Embryonic facial prominence (tissue), 1 donor: ENCODE measurements around the gene SLCO2A1.

ENCODE experiments used
- DNase-seq: peaks from one replicate; pipeline ENCODE4 v3.0.0-alpha.2; 2016; ENCODE audit errors: extremely low spot score

Gene SLCO2A1

GRCh38 chr3:134060561-134061385, 31.0 kb upstream of the SLCO2A1 start:
- DNase-seq: no peak

GRCh38 chr3:134059671-134060560, 30.2 kb upstream of the SLCO2A1 start:
- no peak for DNase-seq

GRCh38 chr3:134059035-134059601, 29.4 kb upstream of the SLCO2A1 start:
- no peak for DNase-seq

- no peak for DNase-seq
Measured at GRCh38 chr3:134057654-134058110, 28.0 kb upstream of the SLCO2A1 start.

GRCh38 chr3:134057006-134057653, 27.4 kb upstream of the SLCO2A1 start:
- no peak for DNase-seq

DNA sequence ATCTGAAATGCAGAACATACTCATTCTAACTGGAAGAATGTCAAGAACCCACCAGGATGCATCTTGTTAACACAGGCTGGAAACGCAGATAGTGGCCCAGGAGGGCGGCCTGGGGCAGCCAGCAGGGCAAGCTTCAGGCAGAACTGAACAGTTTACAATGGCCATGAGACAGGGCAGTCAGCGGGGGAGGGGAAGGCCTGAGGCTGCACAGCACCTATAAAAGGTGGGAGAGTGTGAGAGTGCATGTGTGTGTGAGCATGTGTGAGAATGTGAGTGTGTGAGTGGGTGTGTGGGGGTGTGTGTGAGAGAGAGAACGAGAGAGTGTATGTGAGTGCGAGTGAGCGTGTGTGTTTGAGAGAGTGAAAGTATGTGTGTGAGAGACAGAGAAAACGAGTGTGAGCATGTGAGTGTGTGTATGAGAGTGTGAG, 26.8 kb upstream of the SLCO2A1 start:
- DNase-seq: no peak

GRCh38 chr3:134055661-134056060, 25.9 kb upstream of the SLCO2A1 start:
- DNase-seq: no peak

DNA sequence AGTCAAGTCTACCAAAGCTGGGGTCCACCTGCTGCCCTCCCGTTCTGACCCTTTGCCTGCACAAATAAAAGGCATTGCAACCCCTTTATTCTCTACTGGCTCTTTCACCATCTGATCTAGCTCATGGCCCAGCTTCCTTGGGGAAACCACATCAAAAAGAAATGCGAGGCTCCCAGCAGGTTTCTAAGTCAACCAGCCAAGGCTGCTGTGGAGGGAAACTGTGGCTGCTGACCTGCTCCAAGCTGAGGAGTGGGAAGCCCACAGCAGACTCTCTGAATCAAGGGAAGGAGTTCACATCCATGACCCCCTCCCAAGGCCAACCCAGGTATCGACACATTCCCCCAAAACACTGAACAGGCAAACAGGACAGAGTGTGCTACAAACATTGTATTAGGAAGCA, 25.2 kb upstream of the SLCO2A1 start:
- DNase-seq: no peak

DNA sequence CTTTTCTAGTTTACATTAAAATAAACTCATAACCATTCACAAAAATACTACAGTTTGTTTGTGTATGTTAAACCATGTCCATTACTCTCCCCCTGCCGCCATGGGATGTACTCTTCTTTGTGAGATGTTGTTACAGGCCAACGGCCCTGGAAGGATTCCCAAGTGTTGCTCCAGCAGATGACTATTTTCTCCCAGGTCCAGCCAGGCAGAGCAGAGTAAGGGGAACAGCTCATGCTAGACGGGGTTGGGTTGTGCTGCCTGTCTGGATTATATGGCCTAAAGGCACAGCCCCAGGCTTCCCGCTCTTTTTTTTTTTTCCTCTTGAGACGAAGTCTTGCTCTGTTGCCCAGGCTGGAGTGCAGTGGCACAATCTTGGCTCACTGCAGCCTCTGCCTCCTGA, 24.5 kb upstream of the SLCO2A1 start:
- DNase-seq: no peak

DNA sequence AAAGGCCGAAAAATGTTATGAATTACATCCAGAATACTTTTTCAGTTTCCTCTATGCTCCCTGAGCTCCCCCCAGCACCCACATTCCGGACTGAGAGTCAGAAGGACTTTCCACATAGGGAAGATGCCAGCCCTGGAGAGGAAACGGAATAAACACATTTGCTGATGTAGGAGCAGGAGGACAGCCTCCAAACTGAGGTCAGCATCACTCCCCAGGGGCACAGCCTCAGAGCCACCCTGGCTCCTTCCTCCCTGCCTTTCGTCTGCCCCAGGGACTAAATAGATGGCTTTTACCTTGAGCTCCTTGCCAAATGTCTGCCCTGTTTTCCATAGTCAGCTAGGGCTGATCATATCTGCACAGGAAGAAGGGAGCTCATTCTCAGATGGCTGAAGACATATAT, 22.6 kb upstream of the SLCO2A1 start:
- DNase-seq: no peak

DNA sequence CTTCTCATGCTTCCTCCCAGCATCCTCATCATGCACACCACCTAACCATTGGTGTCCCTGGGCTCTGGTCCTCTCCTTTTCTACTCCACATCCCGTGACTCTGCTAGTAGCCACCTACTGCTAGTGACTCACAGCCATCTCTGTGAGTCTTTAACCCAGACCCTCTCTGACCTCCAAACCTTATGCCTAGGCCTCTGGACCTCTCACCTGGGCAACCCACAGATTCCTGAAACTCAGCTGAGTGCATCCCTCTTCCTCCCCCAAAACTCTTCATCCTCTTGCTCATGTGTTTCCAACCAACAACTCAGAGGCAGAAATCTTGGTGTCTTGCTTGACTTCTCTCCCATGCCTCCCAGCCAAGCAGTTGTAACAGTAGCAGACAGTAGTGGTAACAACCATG, 20.0 kb upstream of the SLCO2A1 start:
- DNase-seq: no peak

DNA sequence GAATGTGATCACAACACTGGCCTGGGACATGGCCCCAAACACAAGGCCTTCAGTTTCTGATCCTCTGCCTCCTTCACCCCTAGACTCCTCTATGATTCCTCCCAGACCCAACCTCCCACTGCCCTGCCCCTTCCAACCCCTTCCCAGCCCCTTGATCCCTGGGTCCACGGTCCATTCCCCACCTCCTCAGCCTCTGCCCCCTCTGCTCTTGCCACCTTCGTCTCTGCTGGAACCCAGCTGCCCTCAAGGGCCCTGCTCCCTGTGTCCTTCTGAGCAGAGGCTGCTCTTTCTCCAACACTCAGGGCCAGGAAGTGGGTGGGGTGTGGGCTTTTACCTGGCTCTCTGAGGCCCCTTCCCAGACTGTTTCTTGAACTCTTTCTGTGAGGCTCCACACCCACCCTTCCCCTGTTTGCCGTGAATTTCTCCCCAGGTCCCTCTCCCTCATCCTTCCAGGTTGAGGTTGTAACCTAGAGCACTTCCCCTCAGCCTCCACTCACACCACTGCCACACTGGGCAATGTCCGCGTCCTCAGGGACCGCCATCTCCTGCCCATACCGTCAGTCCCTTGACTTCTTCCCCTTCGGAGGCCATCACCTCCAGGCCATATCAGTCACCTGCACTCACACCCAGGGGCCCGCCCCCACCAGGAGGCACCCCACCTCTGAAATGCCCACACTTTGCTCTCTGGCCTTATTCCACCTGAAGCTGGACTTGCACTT, 18.7 kb upstream of the SLCO2A1 start:
- DNase-seq: no peak

DNA sequence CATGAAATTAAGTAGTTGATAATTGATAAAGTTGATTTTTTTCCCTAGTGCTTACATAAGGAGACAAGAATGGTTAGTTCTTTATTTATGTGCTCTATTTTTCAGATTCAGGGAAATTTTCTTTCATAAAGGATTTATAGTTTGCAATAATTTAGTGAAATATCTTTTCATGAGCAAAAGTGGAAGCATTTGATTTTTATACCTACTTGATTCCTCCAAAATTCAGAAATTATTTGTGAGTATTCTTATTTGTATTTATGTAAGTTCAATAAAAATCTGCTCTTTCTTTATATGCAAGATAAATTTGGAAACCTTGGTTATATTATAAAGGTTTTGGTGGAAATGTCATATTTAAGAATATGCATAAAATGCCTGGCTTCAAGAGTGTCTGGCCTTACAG, 14.7 kb upstream of the SLCO2A1 start:
- DNase-seq: no peak

GRCh38 chr3:134040066-134040465, 10.3 kb upstream of the SLCO2A1 start:
- DNase-seq: no peak

DNA sequence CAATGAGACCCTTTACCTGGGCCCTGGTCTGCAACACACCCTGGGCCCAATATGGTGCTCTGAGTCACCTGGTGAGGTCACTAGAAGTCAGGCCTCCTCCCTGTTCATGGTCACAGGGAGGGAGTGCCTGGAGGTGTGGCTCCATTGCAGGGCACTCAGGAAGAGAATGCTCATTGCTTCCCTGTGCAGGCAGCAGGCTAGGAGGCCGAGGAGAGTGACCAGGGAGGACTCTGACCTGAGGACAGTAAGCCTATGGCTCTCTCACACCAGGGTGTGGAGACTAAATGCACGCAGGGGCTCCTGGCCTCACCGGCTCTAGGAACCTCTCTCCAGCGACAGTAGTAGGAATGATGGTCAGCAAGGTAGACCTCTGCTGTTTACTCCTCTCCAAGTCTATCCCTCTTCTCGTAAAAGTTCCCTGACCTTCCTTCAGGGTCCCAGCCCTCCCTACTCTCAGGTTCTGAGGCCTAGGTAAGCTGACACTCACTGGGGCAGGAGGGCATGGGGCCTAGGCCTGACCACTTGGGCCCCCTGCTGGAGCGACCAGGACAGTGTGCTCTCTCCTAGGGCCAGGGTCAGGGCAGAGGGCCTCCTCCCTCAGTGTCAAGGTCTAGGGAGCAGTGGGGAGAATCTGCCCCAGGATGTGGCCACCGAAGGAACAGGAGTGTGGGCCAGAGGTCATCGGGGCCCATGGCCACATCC, 9.6 kb upstream of the SLCO2A1 start:
- no peak for DNase-seq

DNA sequence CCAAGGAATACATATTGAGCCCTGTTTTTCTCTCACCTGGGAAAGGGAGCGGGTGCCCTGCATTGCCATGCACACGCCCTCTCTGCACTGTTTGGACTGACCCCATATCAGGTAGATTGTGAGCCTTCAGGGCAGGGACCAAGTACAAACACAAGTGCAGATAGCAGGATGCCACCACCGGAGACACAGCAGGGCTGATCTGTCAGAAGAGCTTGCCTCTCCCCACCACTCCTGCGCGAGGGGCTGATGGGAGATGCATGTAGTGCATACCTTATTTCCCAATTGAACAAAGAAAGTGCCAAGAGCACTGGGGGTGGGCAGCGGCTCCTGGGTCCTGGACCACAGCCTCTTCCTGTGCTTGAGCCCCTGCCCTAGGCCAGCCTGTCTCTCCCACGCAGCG, 9.0 kb upstream of the SLCO2A1 start:
- DNase-seq: no peak

DNA sequence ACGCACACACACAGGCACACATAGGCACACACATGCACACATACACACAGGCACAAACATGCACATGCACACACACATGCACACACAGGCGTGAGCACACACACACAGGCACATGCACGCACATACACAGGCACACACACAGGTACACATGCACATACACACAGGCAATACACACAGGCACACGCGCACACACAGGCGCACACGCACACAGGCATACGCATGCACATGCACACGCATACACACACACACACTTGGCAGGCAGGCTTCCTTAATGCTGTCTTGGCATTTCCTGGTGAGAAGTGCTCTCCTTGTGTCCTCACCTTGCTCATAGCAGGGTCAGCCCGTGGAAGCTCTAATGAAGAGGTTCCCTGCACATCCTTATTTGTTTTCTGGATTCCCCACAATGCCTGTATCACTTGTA, 8.4 kb upstream of the SLCO2A1 start:
- no peak for DNase-seq

- DNase-seq: no peak
Measured at GRCh38 chr3:134037168-134037567, 7.4 kb upstream of the SLCO2A1 start.

DNA sequence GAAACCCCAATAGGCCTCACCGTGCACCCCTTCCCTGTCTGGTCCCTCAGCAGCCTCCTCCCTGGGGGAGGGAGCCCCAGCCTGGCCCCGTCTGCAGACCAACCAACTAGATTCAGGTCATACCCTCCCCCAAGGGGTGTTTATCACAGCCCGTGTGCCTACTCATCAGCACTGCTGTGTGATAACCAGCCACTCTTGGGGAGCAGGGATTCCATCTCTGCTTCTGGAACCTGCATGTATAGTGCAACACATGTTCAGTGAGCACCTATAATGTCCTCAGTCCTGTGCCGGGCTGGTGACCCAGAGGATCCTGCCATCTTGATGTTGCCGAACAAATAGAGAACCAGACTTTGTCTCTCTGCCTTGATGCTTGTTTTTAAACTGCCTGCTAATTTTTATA, 6.6 kb upstream of the SLCO2A1 start:
- DNase-seq: no peak

- no peak for DNase-seq
Measured at GRCh38 chr3:134035836-134036235, 6.1 kb upstream of the SLCO2A1 start.
